Measurements from ENCODE around the gene CDKN2A. TPM values are rescaled to one million over a fixed set of nuclear protein-coding genes. Genes with fewer than 3 reads are reported as not detected.

CDKN2A gene
- total RNA-seq, 1 donor, result 20.7 TPM

GRCh38 chr9:21945606-21946005, 48.6 kb downstream of the CDKN2A start:
- no peak for TF ChIP-seq CTCF (IDR thresholded peaks at IDR 0.05; ENCODE audit: insufficient read depth, low read depth, low read length)
- H3K4me3 ChIP-seq (ENCODE audit: low read depth, low read length), result no peak overlapping the region
- no peak for DNase-seq (ENCODE audit: low read depth)

GRCh38 chr9:21943464-21943863, 50.7 kb downstream of the CDKN2A start:
- no peak for TF ChIP-seq CTCF (IDR thresholded peaks at IDR 0.05; ENCODE audit: insufficient read depth, low read depth, low read length)
- no peak overlapping the region for H3K4me3 ChIP-seq (ENCODE audit: low read depth, low read length)
- no peak for DNase-seq (ENCODE audit: low read depth)

GRCh38 chr9:21941337-21941995, 52.7 kb downstream of the CDKN2A start:
- TF ChIP-seq CTCF (IDR thresholded peaks at IDR 0.05; ENCODE audit: insufficient read depth, low read depth, low read length), result no peak
- no peak for DNase-seq (ENCODE audit: low read depth)
- no peak overlapping the region for H3K4me3 ChIP-seq (ENCODE audit: low read depth, low read length)

GRCh38 chr9:21936161-21936560, 58.0 kb downstream of the CDKN2A start:
- TF ChIP-seq CTCF (IDR thresholded peaks at IDR 0.05; ENCODE audit: insufficient read depth, low read depth, low read length), result no peak
- H3K4me3 ChIP-seq (ENCODE audit: low read depth, low read length), result no peak overlapping the region
- no peak for DNase-seq (ENCODE audit: low read depth)

GRCh38 chr9:21935631-21936030, 58.6 kb downstream of the CDKN2A start:
- no peak for DNase-seq (ENCODE audit: low read depth)
- no peak for TF ChIP-seq CTCF (IDR thresholded peaks at IDR 0.05; ENCODE audit: insufficient read depth, low read depth, low read length)
- no peak overlapping the region for H3K4me3 ChIP-seq (ENCODE audit: low read depth, low read length)

GRCh38 chr9:21933865-21934264, 60.3 kb downstream of the CDKN2A start:
- DNase-seq (ENCODE audit: low read depth), result no peak
- TF ChIP-seq CTCF (IDR thresholded peaks at IDR 0.05; ENCODE audit: insufficient read depth, low read depth, low read length), result no peak
- H3K4me3 ChIP-seq (ENCODE audit: low read depth, low read length), result no peak overlapping the region

- TF ChIP-seq CTCF (IDR thresholded peaks at IDR 0.05; ENCODE audit: insufficient read depth, low read depth, low read length), result no peak
- no peak for DNase-seq (ENCODE audit: low read depth)
- H3K4me3 ChIP-seq (ENCODE audit: low read depth, low read length), result no peak overlapping the region
Observed at GRCh38 chr9:21933281-21933680, 60.9 kb downstream of the CDKN2A start.

All from fibroblast of villous mesenchyme (primary cell).